HepG2 (cell line): Measurements from ENCODE around the gene BPIFB2. TPM values are rescaled to one million over a fixed set of nuclear protein-coding genes. Genes with fewer than 3 reads are reported as not detected.

Experiments
- FOXC1 ChIP-seq: sonication (generic); formaldehyde crosslinking; IDR thresholded peaks from 2 replicates; pipeline ENCODE4 v1.8.0; 2022; ENCODE audit warnings: mild to moderate bottlenecking, missing genetic modification reagents, borderline replicate concordance
- HMGXB3 ChIP-seq: sonication (generic); formaldehyde crosslinking; IDR thresholded peaks from 2 replicates; pipeline ENCODE4 v1.4.0; 2020; ENCODE audit warnings: missing genetic modification reagents, borderline replicate concordance
- MED13 ChIP-seq: sonication (generic); formaldehyde crosslinking; IDR thresholded peaks from 2 replicates; pipeline ENCODE4 v1.5.0; 2020; ENCODE audit warnings: missing genetic modification reagents
- MED8 ChIP-seq: sonication (generic); formaldehyde crosslinking; IDR thresholded peaks from 2 replicates; pipeline ENCODE4 v1.8.1; 2023; ENCODE audit warnings: mild to moderate bottlenecking, missing genetic modification reagents; ENCODE audit not compliant: insufficient replicate concordance
- NBN ChIP-seq: fragments of 450-650 bp; conservative IDR thresholded peaks from 2 replicates; pipeline ENCODE4 v1.6.1; 2017
- PRPF4 ChIP-seq: fragments of 200-400 bp; formaldehyde crosslinking; IDR thresholded peaks from 2 replicates; pipeline ENCODE4 v1.6.1; 2016; ENCODE audit warnings: low read length, low read depth; ENCODE audit not compliant: poor library complexity, severe bottlenecking
- ZBTB20 ChIP-seq: sonication (generic); formaldehyde crosslinking; IDR thresholded peaks from 2 replicates; pipeline ENCODE4 v1.8.1; 2023; ENCODE audit warnings: missing genetic modification reagents, low read depth, mild to moderate bottlenecking, borderline replicate concordance
- ZBTB34 ChIP-seq: sonication (generic); formaldehyde crosslinking; IDR thresholded peaks from 2 replicates; pipeline ENCODE4 v1.8.0; 2022; ENCODE audit warnings: mild to moderate bottlenecking, missing genetic modification reagents
- ZBTB46 ChIP-seq: sonication (generic); formaldehyde crosslinking; IDR thresholded peaks from 2 replicates; pipeline ENCODE4 v1.4.0; 2020; ENCODE audit warnings: mild to moderate bottlenecking, missing genetic modification reagents, borderline replicate concordance
- ZNF18 ChIP-seq: sonication (generic); formaldehyde crosslinking; IDR thresholded peaks from 2 replicates; pipeline ENCODE4 v1.8.0; 2022; ENCODE audit warnings: mild to moderate bottlenecking, missing genetic modification reagents; ENCODE audit not compliant: insufficient replicate concordance
- ZNF326 ChIP-seq: sonication (generic); formaldehyde crosslinking; IDR thresholded peaks from 2 replicates; pipeline ENCODE4 v1.4.0; 2020; ENCODE audit warnings: missing genetic modification reagents, borderline replicate concordance
- ZNF574 ChIP-seq: sonication (generic); formaldehyde crosslinking; IDR thresholded peaks from 2 replicates; pipeline ENCODE4 v1.4.0; 2020; ENCODE audit warnings: missing genetic modification reagents
- ZNF605 ChIP-seq: sonication (generic); formaldehyde crosslinking; IDR thresholded peaks from 2 replicates; pipeline ENCODE4 v1.8.0; 2022; ENCODE audit warnings: mild to moderate bottlenecking, missing genetic modification reagents
- ZNF788 ChIP-seq: sonication (generic); formaldehyde crosslinking; IDR thresholded peaks from 2 replicates; pipeline ENCODE4 v1.5.0; 2020; ENCODE audit warnings: mild to moderate bottlenecking, missing genetic modification reagents, borderline replicate concordance
- polyA plus RNA-seq, 8 experiments: library from polyadenylated mRNA; depleted of rRNA in 3 of 8; stranded (reverse) in 7 of 8; unstranded in 1 of 8; fragments of >200 nt; fragmentation: Illumina TruSeq in 4 of 8; extraction: Trizol in 4 of 8; gene quantifications; 2 replicates each; pipeline versions ENCODE4 v1.2.1 to v1.2.3, GENCODE V29; 2011 to 2016; ENCODE audit warnings: low read depth in 4 of 8, missing spikeins in 1 of 8, mixed read lengths in 1 of 8; ENCODE audit not compliant: insufficient read depth in 1 of 8
- total RNA-seq, 5 experiments: library from RNA; depleted of rRNA; stranded (reverse); fragments of >200 nt; fragmentation: Illumina TruSeq; extraction: Trizol; gene quantifications; 2 replicates each; pipeline ENCODE4 v1.2.3, GENCODE V29; 2016; ENCODE audit warnings: low read depth in 1 of 5

The BPIFB2 gene
- total and polyA plus RNA-seq, 2 of the 13 experiments (the other 11 are each of a cell fraction or from before 2014, with no cell fraction given), result 54.5 to 902 TPM

- TF ChIP-seq ZBTB46 (CRISPR knock-in tag) (no peak), ZNF326 (CRISPR knock-in tag) (peak; percentile 82; the same call in 1 of the 2 replicates), ZNF788 (CRISPR knock-in tag) (no peak), NBN (no peak), HMGXB3 (CRISPR knock-in tag) (no peak; the same call in 1 of the 2 replicates), MED8 (peak; percentile 24), FOXC1 (CRISPR knock-in tag) (0 out of 2 replicates have a peak, but pooled peaks have one; percentile 46), PRPF4 (peak; percentile 70), ZBTB34 (CRISPR knock-in tag) (no peak), MED13 (0 out of 2 replicates have a peak, but pooled peaks have one; percentile 40), ZBTB20 (CRISPR knock-in tag) (peak; percentile 53), ZNF574 (peak; percentile 29), ZNF605 (CRISPR knock-in tag) (peak; percentile 81), ZNF18 (CRISPR knock-in tag) (no peak)
Observed at GRCh38 chr20:33008336-33009213, 1.1 kb downstream of the BPIFB2 start (continued).
